GM12878 (cell line): ENCODE results near the gene NUP214. TPM values are rescaled to one million over a fixed set of nuclear protein-coding genes. Genes with fewer than 3 reads are reported as not detected.
A peak's percentile ranks its signal among the peaks of the same experiment; 100 is the strongest.

Source experiments
- ATAC-seq: fragments of 200-7000 bp; cut with Tn5 transposase; 3 replicates; pipeline ENCODE4 v1.9.1; 2020; ENCODE audit warnings: mild to moderate bottlenecking, moderate library complexity
- BruUV-seq: library from RNA; stranded (reverse); fragments of 400-500 nt; replicated peaks from 2 replicates; lab custom pipeline; 2021; lab: Mats Ljungman, UMichigan
- CTCF ChIA-PET: fragments of 300-600 bp; sonication (Branson Sonifier 250); formaldehyde crosslinking; extraction: SDS; loops from one replicate; lab custom pipeline; 2021; ENCODE audit warnings: inconsistent platforms; lab: Yijun Ruan, JAX
- POLR2A ChIA-PET: fragments of 350-600 bp; formaldehyde crosslinking; extraction: SDS; loops from one replicate; lab custom pipeline; 2021; ENCODE audit warnings: inconsistent platforms; lab: Charles Lee
- RAD21 ChIA-PET: fragments of 300-600 bp; sonication (Branson Sonifier 250); formaldehyde crosslinking; loops from one replicate; lab custom pipeline; 2023; ENCODE audit warnings: antibody characterized with exemption; ENCODE audit not compliant: unreplicated experiment; lab: Charles Lee
- SMC1A ChIA-PET: fragments of 300-600 bp; sonication (Branson Sonifier 250); formaldehyde crosslinking; loops from one replicate; lab custom pipeline; 2023; ENCODE audit not compliant: unreplicated experiment, uncharacterized antibody; lab: Charles Lee
- DNase-seq: peaks from one replicate; pipeline ENCODE4 v3.0.0-alpha.2; 2011; ENCODE audit warnings: low read depth, low spot score
- FAIRE-seq: peaks from 3 replicates; lab custom pipeline; 2011; peaks lifted over from hg19 to GRCh38; lab: Jason Lieb, UNC
- H2AFZ ChIP-seq: 2 replicates; pipeline ENCODE4 v1.6.0; 2011; ENCODE audit warnings: low read depth, low read length, control low read depth; ENCODE audit not compliant: control insufficient read depth
- H3K27ac ChIP-seq: 2 replicates; pipeline ENCODE4 v1.5.1; 2011; ENCODE audit warnings: control low read depth; ENCODE audit not compliant: control insufficient read depth, insufficient read depth
- H3K27me3 ChIP-seq, 2 experiments: replicated peaks in 1 of 2; 2 replicates each; pipeline versions ENCODE4 v1.6.0 to v1.6.1; 2011; ENCODE audit warnings: low read length in 1 of 2; ENCODE audit not compliant: control insufficient read depth in 2 of 2, insufficient read depth in 2 of 2
- H3K36me3 ChIP-seq, 2 experiments: 2 replicates each; pipeline ENCODE4 v1.5.1; 2011; ENCODE audit warnings: low read length in 1 of 2; ENCODE audit not compliant: control insufficient read depth in 2 of 2, insufficient read depth in 2 of 2
- H3K4me1 ChIP-seq: 2 replicates; pipeline ENCODE4 v1.6.1; 2011; ENCODE audit warnings: mild to moderate bottlenecking, low read length, moderate library complexity, mixed read lengths; ENCODE audit not compliant: control insufficient read depth, insufficient read depth
- H3K4me2 ChIP-seq: 2 replicates; pipeline ENCODE4 v1.6.0; 2011; ENCODE audit warnings: control low read depth; ENCODE audit not compliant: control insufficient read depth, insufficient read depth
- H3K4me3 ChIP-seq: fragments of 200-600 bp; sonication (generic); 2 replicates; pipeline ENCODE4 v1.5.1; 2016
- H3K79me2 ChIP-seq: 2 replicates; pipeline ENCODE4 v1.6.0; 2011; ENCODE audit warnings: low read length; ENCODE audit not compliant: control insufficient read depth, insufficient read depth
- H3K9ac ChIP-seq: 2 replicates; pipeline ENCODE4 v1.8.0; 2011; ENCODE audit warnings: low read length, control low read depth, mixed read lengths; ENCODE audit not compliant: control insufficient read depth, insufficient read depth
- H3K9me3 ChIP-seq: replicated peaks from 3 replicates; pipeline ENCODE4 v1.5.1; 2011; ENCODE audit warnings: mild to moderate bottlenecking, low read length; ENCODE audit not compliant: control insufficient read depth, insufficient read depth
- H4K20me1 ChIP-seq: 2 replicates; pipeline ENCODE4 v1.6.0; 2011; ENCODE audit not compliant: control insufficient read depth, insufficient read depth
- HDGF ChIP-seq: fragments of 450-650 bp; IDR thresholded peaks from 2 replicates; pipeline ENCODE4 v1.6.1; 2016; ENCODE audit warnings: antibody characterized with exemption
- MLLT1 ChIP-seq: fragments of 450-650 bp; IDR thresholded peaks from 2 replicates; pipeline ENCODE4 v1.6.1; 2016; ENCODE audit warnings: mild to moderate bottlenecking
- POU2F2 ChIP-seq: IDR thresholded peaks from 3 replicates; pipeline ENCODE4 v1.6.1; 2011; ENCODE audit warnings: low read depth, mild to moderate bottlenecking, low read length, borderline replicate concordance
- SKIL ChIP-seq: fragments of 450-650 bp; IDR thresholded peaks from 2 replicates; pipeline ENCODE4 v1.6.1; 2017; ENCODE audit warnings: mild to moderate bottlenecking, low read depth, inconsistent platforms; ENCODE audit not compliant: poor library complexity, severe bottlenecking
- USF2 ChIP-seq: IDR thresholded peaks from 2 replicates; pipeline ENCODE4 v1.6.1; 2011; ENCODE audit warnings: low read depth, low read length, improper control_type of control experiment, borderline replicate concordance
- WGBS: methylation state at CpG from one replicate; pipeline ENCODE4 v1.1.6; 2016; ENCODE audit warnings: low lambda C conversion rate; ENCODE audit not compliant: insufficient replicate concordance, insufficient coverage; ENCODE audit errors: missing lambda C conversion rate; 5-methylcytosine and 5-hydroxymethylcytosine counted together
- in situ Hi-C: fragments of 300-500 bp; cut with MboI; formaldehyde crosslinking; loops from 9 replicates; pipeline ENCODE4 v1.14.3; 2018; ENCODE audit warnings: mixed read lengths
- intact Hi-C: fragments of 100-400 bp; cut with micrococcal nuclease; formaldehyde crosslinking; loops from one replicate; pipeline ENCODE4 v1.14.2; 2022; ENCODE audit not compliant: unreplicated experiment
- polyA plus RNA-seq, 11 experiments: library from polyadenylated mRNA; depleted of rRNA in 4 of 11; unstranded in 6 of 11; stranded (reverse) in 5 of 11; fragments of >200 nt; fragmentation: Nextera tagmentation in 4 of 11; fragmentation: Illumina TruSeq in 1 of 11; extraction: Ambion mirVana in 4 of 11; extraction: Trizol in 1 of 11; gene quantifications; 1 replicate in 1 of 11; 2 replicates in 10 of 11; pipeline versions ENCODE4 v1.2.1 to v1.2.3, GENCODE V29; 2011 to 2016; ENCODE audit warnings: inconsistent platforms in 2 of 11, missing spikeins in 2 of 11, low read depth in 1 of 11
- total RNA-seq, 4 experiments: library from RNA; depleted of rRNA in 3 of 4; stranded (reverse); fragments of >200 nt in 3 of 4; fragmentation: Illumina TruSeq in 1 of 4; extraction: Trizol in 1 of 4; gene quantifications; 2 replicates each; pipeline versions ENCODE4 v1.2.1 to v1.2.3, GENCODE V29; 2013 to 2021

The NUP214 gene
- total and polyA plus RNA-seq, 10 of the 15 experiments (the other 5 are each of a cell fraction or from before 2014, with no cell fraction given) = 11.7 to 53.8 (median 17.6) TPM

- TF ChIP-seq MLLT1 (no peak), SKIL (no peak), USF2 (no peak)
Measured at GRCh38 chr9:131174681-131175239, 49.4 kb downstream of the NUP214 start (continued).

- ATAC-seq = peak; percentile 8; the same call in 2 of the 3 replicates
- ChIA-PET CTCF (interaction anchor here (0.6 to 7.8 kb wide), 22 partner anchors 10 to 219 kb away, joined by 3 to 171 read pairs (median 4); partner anchors contain the start of gene FAM78A), POLR2A (interaction anchor here (0.5 kb wide), 1 partner anchor 84 kb away, joined by 5 read pairs; no protein-coding TSS in a partner anchor), SMC1A (interaction anchor here (0.7 to 7.9 kb wide), 11 partner anchors 10 to 157 kb away, joined by 3 to 130 read pairs (median 4); no protein-coding TSS in a partner anchor), RAD21 (interaction anchor here (0.9 to 6.5 kb wide), 8 partner anchors 8 to 158 kb away, joined by 3 to 74 read pairs (median 6); partner anchors contain the start of gene FAM78A)
- in situ Hi-C loops (loop anchor here (5.0 kb wide), 1 partner anchor 159 kb away; no protein-coding TSS in a partner anchor), intact Hi-C loops (loop anchor here (1.0 kb wide), 2 partner anchors 97 to 158 kb away; no protein-coding TSS in a partner anchor)
- TF ChIP-seq POU2F2 = no peak
- TF ChIP-seq HDGF = 0 out of 2 replicates have a peak, but pooled peaks have one; percentile 8
- no peak overlapping the region for H3K9ac ChIP-seq
- H3K4me1 ChIP-seq = peaks cover 13% of the 10 kb centered on the region
- no peaks in the 10 kb centered on the region for H3K27me3 ChIP-seq
- no peak overlapping the region for H3K27ac ChIP-seq
- no TSS peak for BruUV-seq
- no peaks in the 10 kb centered on the region for H4K20me1 ChIP-seq
- no peak overlapping the region for H3K4me2 ChIP-seq
- no peaks in the 10 kb centered on the region; the same call in 1 of the 2 replicates for H3K79me2 ChIP-seq
- H2AFZ ChIP-seq = no peak overlapping the region
- no peak for DNase-seq
- H3K4me3 ChIP-seq = no peak overlapping the region
- H3K9me3 ChIP-seq = no peaks in the 10 kb centered on the region
- peaks cover 17 to 20% of the 10 kb centered on the region in 2 experiments for H3K36me3 ChIP-seq
- no peak for FAIRE-seq
- 100% methylated on average over 1 of the region's 1 CpG for whole genome bisulfite sequencing
Measured at GRCh38 chr9:131177898-131178297, 52.5 kb downstream of the NUP214 start.
